ENCODE measurements around the gene GTF3C1.

The GTF3C1 gene

GRCh38 chr16:27489421-27489820, 60.3 kb downstream of the GTF3C1 start:
- DNase-seq (ENCODE audit: low read depth in 2 of 3, low spot score in 2 of 3) = no peak

- DNase-seq (ENCODE audit: low read depth in 2 of 3, low spot score in 2 of 3) = no peak
Observed at GRCh38 chr16:27486760-27487159, 63.0 kb downstream of the GTF3C1 start.

- no peak for DNase-seq (ENCODE audit: low read depth in 2 of 3, low spot score in 2 of 3)
Observed at GRCh38 chr16:27486344-27486743, 63.4 kb downstream of the GTF3C1 start.

- no peak for DNase-seq (ENCODE audit: low read depth in 2 of 3, low spot score in 2 of 3)
Observed at GRCh38 chr16:27485811-27486210, 63.9 kb downstream of the GTF3C1 start.

GRCh38 chr16:27485126-27485525, 64.6 kb downstream of the GTF3C1 start:
- no peak for DNase-seq (ENCODE audit: low read depth in 2 of 3, low spot score in 2 of 3)

GRCh38 chr16:27483624-27484023, 66.1 kb downstream of the GTF3C1 start:
- no peak for DNase-seq (ENCODE audit: low read depth in 2 of 3, low spot score in 2 of 3)

GRCh38 chr16:27483088-27483437, 66.7 kb downstream of the GTF3C1 start:
- DNase-seq (ENCODE audit: low read depth in 2 of 3, low spot score in 2 of 3) = no peak

GRCh38 chr16:27482397-27483087, 67.2 kb downstream of the GTF3C1 start:
- no peak for DNase-seq (ENCODE audit: low read depth in 2 of 3, low spot score in 2 of 3)

GRCh38 chr16:27481282-27481934, 68.3 kb downstream of the GTF3C1 start:
- DNase-seq (ENCODE audit: low read depth in 2 of 3, low spot score in 2 of 3) = no peak

GRCh38 chr16:27480761-27481160, 69.0 kb downstream of the GTF3C1 start:
- DNase-seq (ENCODE audit: low read depth in 2 of 3, low spot score in 2 of 3) = no peak

GRCh38 chr16:27476240-27476639, 73.5 kb downstream of the GTF3C1 start:
- no peak for DNase-seq (ENCODE audit: low read depth in 2 of 3, low spot score in 2 of 3)

GRCh38 chr16:27475561-27475960, 74.2 kb downstream of the GTF3C1 start:
- DNase-seq (ENCODE audit: low read depth in 2 of 3, low spot score in 2 of 3) = no peak

GRCh38 chr16:27474921-27475320, 74.8 kb downstream of the GTF3C1 start:
- no peak for DNase-seq (ENCODE audit: low read depth in 2 of 3, low spot score in 2 of 3)

GRCh38 chr16:27474041-27474440, 75.7 kb downstream of the GTF3C1 start:
- DNase-seq (ENCODE audit: low read depth in 2 of 3, low spot score in 2 of 3) = no peak

- no peak for DNase-seq (ENCODE audit: low read depth in 2 of 3, low spot score in 2 of 3)
Observed at GRCh38 chr16:27473101-27473900, 76.4 kb downstream of the GTF3C1 start.

- DNase-seq (ENCODE audit: low read depth in 2 of 3, low spot score in 2 of 3) = no peak
Observed at GRCh38 chr16:27472091-27473020, 77.4 kb downstream of the GTF3C1 start.

GRCh38 chr16:27471661-27472060, 78.1 kb downstream of the GTF3C1 start:
- no peak for DNase-seq (ENCODE audit: low read depth in 2 of 3, low spot score in 2 of 3)

GRCh38 chr16:27470567-27471431, 78.9 kb downstream of the GTF3C1 start:
- no peak for DNase-seq (ENCODE audit: low read depth in 2 of 3, low spot score in 2 of 3)

GRCh38 chr16:27468941-27469531, 80.7 kb downstream of the GTF3C1 start:
- DNase-seq (ENCODE audit: low read depth in 2 of 3, low spot score in 2 of 3) = no peak

- DNase-seq (ENCODE audit: low read depth in 2 of 3, low spot score in 2 of 3) = no peak
Observed at GRCh38 chr16:27465483-27465879, 84.2 kb downstream of the GTF3C1 start.
